NB4 (cell line): ENCODE results near the gene RORB.

Experiments used
- POLR2A ChIP-seq: IDR thresholded peaks from 2 replicates; pipeline ENCODE4 v1.6.1; 2011; ENCODE audit warnings: mild to moderate bottlenecking; ENCODE audit not compliant: insufficient read length; ENCODE audit errors: extremely low read depth
- TF ChIP-seq, protein P1 (sequence below): IDR thresholded peaks from one replicate; pipeline ENCODE4 v1.5.1; 2012; ENCODE audit warnings: low read depth, low read length
- TF ChIP-seq, protein P2 (sequence below): IDR thresholded peaks from 2 replicates; pipeline ENCODE4 v1.6.1; 2011; ENCODE audit warnings: low read depth, low read length

DNA sequence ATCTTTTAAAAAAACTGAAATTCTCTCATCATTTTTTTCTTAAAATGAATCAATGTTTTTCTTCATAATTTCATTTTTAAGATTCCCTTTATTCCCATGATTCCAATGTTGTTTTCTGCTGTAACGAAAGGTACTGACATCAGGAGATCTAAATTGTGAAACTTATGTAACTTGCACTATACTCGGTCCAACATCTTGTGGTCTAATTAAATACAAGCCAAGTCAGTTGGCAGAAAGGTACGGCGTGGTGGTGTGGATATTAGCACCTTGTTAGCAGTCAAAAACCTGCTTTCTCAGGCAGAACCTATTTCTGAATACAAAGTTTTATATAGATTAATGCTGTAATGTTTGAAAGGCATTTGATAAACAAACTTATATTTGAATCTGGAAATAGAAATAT lies 20.1 kb downstream of the RORB start:
- TF ChIP-seq POLR2A: no peak
- TF ChIP-seq, protein P1, sequence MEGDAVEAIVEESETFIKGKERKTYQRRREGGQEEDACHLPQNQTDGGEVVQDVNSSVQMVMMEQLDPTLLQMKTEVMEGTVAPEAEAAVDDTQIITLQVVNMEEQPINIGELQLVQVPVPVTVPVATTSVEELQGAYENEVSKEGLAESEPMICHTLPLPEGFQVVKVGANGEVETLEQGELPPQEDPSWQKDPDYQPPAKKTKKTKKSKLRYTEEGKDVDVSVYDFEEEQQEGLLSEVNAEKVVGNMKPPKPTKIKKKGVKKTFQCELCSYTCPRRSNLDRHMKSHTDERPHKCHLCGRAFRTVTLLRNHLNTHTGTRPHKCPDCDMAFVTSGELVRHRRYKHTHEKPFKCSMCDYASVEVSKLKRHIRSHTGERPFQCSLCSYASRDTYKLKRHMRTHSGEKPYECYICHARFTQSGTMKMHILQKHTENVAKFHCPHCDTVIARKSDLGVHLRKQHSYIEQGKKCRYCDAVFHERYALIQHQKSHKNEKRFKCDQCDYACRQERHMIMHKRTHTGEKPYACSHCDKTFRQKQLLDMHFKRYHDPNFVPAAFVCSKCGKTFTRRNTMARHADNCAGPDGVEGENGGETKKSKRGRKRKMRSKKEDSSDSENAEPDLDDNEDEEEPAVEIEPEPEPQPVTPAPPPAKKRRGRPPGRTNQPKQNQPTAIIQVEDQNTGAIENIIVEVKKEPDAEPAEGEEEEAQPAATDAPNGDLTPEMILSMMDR: no peak
- TF ChIP-seq, protein P2, sequence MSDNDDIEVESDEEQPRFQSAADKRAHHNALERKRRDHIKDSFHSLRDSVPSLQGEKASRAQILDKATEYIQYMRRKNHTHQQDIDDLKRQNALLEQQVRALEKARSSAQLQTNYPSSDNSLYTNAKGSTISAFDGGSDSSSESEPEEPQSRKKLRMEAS: no peak
